Panc1 (cell line): Measurements from ENCODE around the gene LMAN1L. TPM values are rescaled to one million over a fixed set of nuclear protein-coding genes. Genes with fewer than 3 reads are reported as not detected.

Experiments used
- ATAC-seq: fragments of 200-7000 bp; cut with Tn5 transposase; 2 replicates; pipeline ENCODE4 v1.9.1; 2020; ENCODE audit warnings: mild to moderate bottlenecking, moderate library complexity
- BruUV-seq: library from RNA; stranded (reverse); fragments of 400-500 nt; replicated peaks from 2 replicates; lab custom pipeline; 2021; lab: Mats Ljungman, UMichigan
- CTCF ChIA-PET: fragments of 300-600 bp; sonication (Branson Sonifier 250); formaldehyde crosslinking; loops from one replicate; lab custom pipeline; 2022; ENCODE audit warnings: antibody characterized with exemption; lab: Charles Lee
- POLR2A ChIA-PET: fragments of 300-600 bp; sonication (Branson Sonifier 250); formaldehyde crosslinking; loops from one replicate; lab custom pipeline; 2022; ENCODE audit warnings: antibody characterized with exemption; lab: Charles Lee
- DNase-seq: peaks from one replicate; pipeline ENCODE4 v3.0.0-alpha.2; 2010; ENCODE audit warnings: low read depth, low spot score
- H3K27ac ChIP-seq: 2 replicates; pipeline ENCODE4 v1.5.1; 2011; ENCODE audit warnings: mild to moderate bottlenecking, low read length, inconsistent platforms
- H3K27me3 ChIP-seq: fragments of 200-500 bp; sonication (Bioruptor generic); 2 replicates; pipeline ENCODE4 v1.6.0; 2014; ENCODE audit warnings: low read length, inconsistent platforms; ENCODE audit not compliant: control insufficient read depth, insufficient read depth
- H3K36me3 ChIP-seq: fragments of 200-500 bp; sonication (Bioruptor generic); 2 replicates; pipeline ENCODE4 v1.5.1; 2014; ENCODE audit warnings: inconsistent platforms, mild to moderate bottlenecking, low read length, moderate library complexity; ENCODE audit not compliant: control insufficient read depth, insufficient read depth
- H3K4me1 ChIP-seq: 2 replicates; pipeline ENCODE4 v1.5.1; 2011; ENCODE audit warnings: inconsistent platforms, mild to moderate bottlenecking, low read length, moderate library complexity; ENCODE audit not compliant: control insufficient read depth, insufficient read depth
- H3K4me3 ChIP-seq, 2 experiments: 2 replicates each; pipeline ENCODE4 v1.5.1; 2011 to 2012; ENCODE audit warnings: low read depth in 2 of 2, low read length in 2 of 2, mild to moderate bottlenecking in 2 of 2, inconsistent platforms in 1 of 2, moderate library complexity in 1 of 2
- H3K9me3 ChIP-seq: fragments of 200-500 bp; sonication (Bioruptor generic); 2 replicates; pipeline ENCODE4 v1.5.1; 2014; ENCODE audit warnings: low read depth, mild to moderate bottlenecking, inconsistent platforms, low read length, moderate library complexity; ENCODE audit not compliant: control insufficient read depth, insufficient read depth
- CTCF ChIP-seq: fragments of 450-650 bp; IDR thresholded peaks from 2 replicates; pipeline ENCODE4 v1.5.1; 2017; ENCODE audit warnings: mild to moderate bottlenecking
- POLR2AphosphoS5 ChIP-seq: IDR thresholded peaks from 2 replicates; pipeline ENCODE4 v1.6.1; 2012; ENCODE audit warnings: mild to moderate bottlenecking, low read depth, low read length, moderate library complexity
- REST ChIP-seq, 2 experiments: IDR thresholded peaks; 2 replicates each; pipeline ENCODE4 v1.6.1; 2011 to 2012; ENCODE audit warnings: low read depth in 2 of 2, control low read depth in 1 of 2, low read length in 1 of 2, mild to moderate bottlenecking in 1 of 2, moderate library complexity in 1 of 2; ENCODE audit not compliant: insufficient read depth in 1 of 2
- SIN3A ChIP-seq: IDR thresholded peaks from 2 replicates; pipeline ENCODE4 v1.6.1; 2012; ENCODE audit warnings: low read depth, mild to moderate bottlenecking, low read length, moderate library complexity, borderline replicate concordance; ENCODE audit not compliant: insufficient read depth
- TCF7L2 ChIP-seq: IDR thresholded peaks from 2 replicates; pipeline ENCODE4 v1.6.1; 2011; ENCODE audit warnings: mild to moderate bottlenecking, low read depth, low read length, inconsistent platforms
- in situ Hi-C: cut with HindIII; loops from 2 replicates; pipeline ENCODE4 v1.10.0; 2016; ENCODE audit warnings: low sequenced_read_pairs, low pct_unique_long_range_greater_than_20kb
- intact Hi-C: fragments of 100-400 bp; cut with micrococcal nuclease; formaldehyde crosslinking; loops from one replicate; pipeline ENCODE4 v1.10.0; 2022; ENCODE audit not compliant: unreplicated experiment
- total RNA-seq: library from RNA; stranded (reverse); gene quantifications from one replicate; pipeline ENCODE4 v1.2.1, GENCODE V29; 2021; ENCODE audit not compliant: unreplicated experiment

The LMAN1L gene
- total RNA-seq, 1 experiment from 2014 or later = not detected

DNA sequence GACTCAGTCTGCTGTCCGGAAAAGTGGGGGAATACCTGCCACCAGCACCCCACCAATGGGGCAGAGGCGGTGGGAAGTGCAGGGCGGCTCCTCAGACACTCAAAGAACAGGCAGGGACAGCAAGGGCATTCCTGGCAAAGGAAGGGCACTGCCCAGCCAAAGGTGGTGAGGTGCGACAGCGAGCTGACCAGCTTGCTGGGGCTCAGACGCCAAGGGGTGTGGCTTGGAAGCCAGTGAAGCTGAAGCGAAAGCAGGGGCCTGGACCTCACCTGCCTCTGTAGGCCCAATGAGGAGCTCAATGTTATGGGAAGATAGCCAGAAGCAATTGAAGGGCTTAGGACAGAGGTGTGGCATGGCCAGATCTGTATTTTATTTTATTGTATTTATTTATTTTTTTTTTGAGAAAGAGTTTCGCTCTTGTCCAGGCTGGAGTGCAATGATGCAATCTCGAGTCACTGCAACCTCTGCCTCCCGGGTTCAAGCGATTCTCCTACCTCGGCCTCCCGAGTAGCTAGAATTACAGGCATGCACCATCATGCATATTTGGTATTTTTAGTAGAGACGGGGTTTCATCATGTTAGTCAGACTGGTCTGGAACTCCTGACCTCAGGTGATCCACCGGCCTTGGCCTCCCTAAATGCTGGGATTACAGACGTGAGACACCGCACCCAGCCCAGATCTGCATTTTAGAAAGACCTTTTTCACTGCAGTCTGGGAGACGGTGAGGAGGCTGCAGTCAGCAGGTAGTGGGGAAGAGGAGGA, 4.4 kb upstream of the LMAN1L start:
- CTCF ChIA-PET = interaction anchor here (0.5 to 0.7 kb wide), 3 partner anchors 37 to 94 kb away, joined by 3 read pairs; no protein-coding TSS in a partner anchor
- in situ Hi-C loops (no loop called here), intact Hi-C loops (no loop called here)

GRCh38 chr15:74808840-74809229, 3.8 kb upstream of the LMAN1L start:
- TF ChIP-seq TCF7L2 (no peak), CTCF (no peak), REST (IDR thresholded peaks at IDR 0.05; ENCODE audit: insufficient read depth in 1 of 2, low read depth in 2 of 2, low read length in 1 of 2) (no peak), POLR2AphosphoS5 (no peak), SIN3A (no peak)
- Histone ChIP-seq H3K9me3 (no peaks in the 10 kb centered on the region), H3K4me1 (no peaks in the 10 kb centered on the region), H3K4me3 (no peak overlapping the region), H3K36me3 (no peaks in the 10 kb centered on the region), H3K27me3 (no peaks in the 10 kb centered on the region), H3K27ac (no peak overlapping the region)
- in situ Hi-C loops (no loop called here), intact Hi-C loops (no loop called here)
- ATAC-seq (no peak), DNase-seq (no peak)
- CTCF ChIA-PET = interaction anchor here (0.5 kb wide), 1 partner anchor 47 kb away, joined by 3 read pairs; no protein-coding TSS in a partner anchor
- BruUV-seq = no TSS peak
- POLR2A ChIA-PET = no interaction called here

More for the DNA sequence above, 4.4 kb upstream of the LMAN1L start:
- H3K4me3 ChIP-seq = no peak overlapping the region
- POLR2A ChIA-PET = no interaction called here
- no peaks in the 10 kb centered on the region for H3K9me3 ChIP-seq
- DNase-seq (no peak), ATAC-seq (peak; percentile 25; the same call in 1 of the 2 replicates)
- H3K36me3 ChIP-seq = peaks cover 2% of the 10 kb centered on the region; the same call in 1 of the 2 replicates
- no TSS peak for BruUV-seq
- no peak for TF ChIP-seq CTCF
- no peak for TF ChIP-seq REST (IDR thresholded peaks at IDR 0.05; ENCODE audit: insufficient read depth in 1 of 2, low read depth in 2 of 2, low read length in 1 of 2)
- TF ChIP-seq POLR2AphosphoS5 = no peak
- TF ChIP-seq SIN3A = no peak
- no peak for TF ChIP-seq TCF7L2
- no peaks in the 10 kb centered on the region for H3K4me1 ChIP-seq
- H3K27me3 ChIP-seq = no peaks in the 10 kb centered on the region
- no peak overlapping the region for H3K27ac ChIP-seq
